CD4-positive, alpha-beta T cell treated with Interferon alpha-2 for 1 hour (primary cell): ENCODE measurements around the gene SOX14.

ENCODE experiments used
- DNase-seq, 2 donors: peaks; one replicate each; pipeline ENCODE4 v3.0.0-alpha.2; 2020 to 2022

SOX14 gene

DNA sequence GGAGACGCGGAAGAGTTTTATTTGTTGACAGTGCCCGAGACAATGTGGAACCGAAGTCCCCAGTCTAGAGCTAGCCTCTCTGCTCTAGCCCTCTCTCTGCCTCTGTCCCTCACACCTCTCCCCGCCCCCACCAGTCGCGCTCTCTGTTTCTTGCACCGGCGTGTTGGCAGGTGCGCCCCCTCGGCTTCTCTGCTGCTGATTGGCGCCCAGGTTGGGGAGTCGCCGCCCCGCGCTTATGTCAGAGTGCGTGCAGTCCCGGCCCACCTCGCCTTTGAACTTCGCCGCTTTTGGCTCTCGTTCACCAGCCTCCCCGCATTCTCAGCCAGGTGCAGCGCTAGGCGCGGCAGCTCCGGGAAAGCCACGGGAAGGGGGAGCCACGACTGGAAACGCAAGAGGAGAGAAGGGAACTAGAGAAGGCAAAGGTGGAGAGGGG is at the start of gene SOX14:
TSS of gene SOX14 (plus strand) at position 315 of the 433 bp plus-strand sequence. CDS start 470 bp downstream, outside the sequence.
- no peak for DNase-seq

DNA sequence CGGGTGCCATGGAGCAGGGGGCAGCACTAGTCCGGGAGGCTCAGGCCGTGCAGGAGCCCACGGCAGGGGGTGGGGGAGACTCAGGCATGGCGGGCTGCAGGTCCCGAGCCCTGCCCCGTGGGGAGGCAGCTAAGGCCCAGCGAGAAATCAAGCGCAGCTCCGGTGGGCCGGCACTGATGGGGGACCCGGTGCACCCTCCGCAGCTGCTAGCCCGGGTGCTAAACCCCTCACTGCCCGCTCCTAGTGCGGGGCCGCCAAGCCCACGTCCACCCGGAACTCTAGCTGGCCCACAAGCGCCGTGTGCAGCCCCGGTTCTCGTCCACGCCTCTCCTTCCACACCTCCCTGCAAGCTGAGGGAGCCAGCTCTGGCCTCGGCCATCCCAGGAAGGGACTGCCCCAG is 49.6 kb upstream of the SOX14 start:
- no peak for DNase-seq

DNA sequence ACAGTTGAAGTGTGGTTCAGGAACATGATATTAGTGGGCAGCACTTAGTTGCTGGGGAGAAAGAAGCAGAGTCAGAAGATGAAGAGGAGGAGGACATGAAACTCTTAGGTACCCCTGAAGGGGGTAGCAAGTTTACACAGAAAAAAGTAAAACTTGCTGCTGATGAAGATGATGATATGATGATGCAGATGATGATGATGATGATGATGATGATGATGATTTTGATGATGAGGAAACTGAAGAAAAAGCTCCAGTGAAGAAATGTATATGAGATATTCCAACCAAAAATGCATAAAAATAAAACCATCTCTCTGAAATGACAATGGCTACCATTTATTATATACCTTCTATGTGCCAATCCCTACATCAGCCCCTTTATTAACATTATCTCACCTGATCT is 39.9 kb upstream of the SOX14 start:
- no peak for DNase-seq

DNA sequence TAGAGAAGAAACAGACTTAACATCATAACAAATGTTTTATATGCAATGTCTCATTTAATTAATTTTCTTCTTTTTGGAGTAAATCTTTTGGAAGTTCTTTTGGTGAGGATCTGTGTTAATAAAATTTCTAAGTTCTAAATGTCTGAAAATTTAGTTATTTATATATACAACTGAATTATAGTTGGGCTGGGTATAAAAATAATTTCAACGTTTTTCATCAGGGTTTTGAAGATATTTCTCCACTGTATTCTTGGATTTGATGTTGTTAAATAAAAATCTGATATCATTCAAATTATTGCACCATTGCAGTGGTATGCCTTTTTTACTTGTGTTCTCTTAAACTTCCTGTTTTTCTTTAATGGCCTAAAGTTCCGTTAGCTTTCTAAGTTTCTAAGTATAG is 26.9 kb upstream of the SOX14 start:
- DNase-seq: no peak

DNA sequence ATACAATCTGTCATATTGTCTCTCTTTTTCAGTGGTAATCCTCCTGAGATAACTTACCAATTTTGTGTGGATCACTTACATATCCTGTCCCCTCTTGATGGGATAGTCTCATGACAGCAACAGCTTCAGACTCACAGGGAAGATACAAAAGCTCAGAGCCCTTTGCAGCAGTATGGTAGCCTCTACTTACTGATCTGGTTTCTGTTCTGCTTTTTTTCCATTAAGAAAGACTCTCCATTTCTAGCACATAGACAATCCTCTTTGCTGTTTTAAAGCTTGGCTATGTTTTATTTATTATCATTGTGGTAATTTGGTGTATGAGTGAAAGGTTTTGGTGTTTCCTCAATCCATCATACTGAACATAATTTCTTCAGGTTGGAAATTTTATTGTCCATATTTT is 25.4 kb upstream of the SOX14 start:
- no peak for DNase-seq

DNA sequence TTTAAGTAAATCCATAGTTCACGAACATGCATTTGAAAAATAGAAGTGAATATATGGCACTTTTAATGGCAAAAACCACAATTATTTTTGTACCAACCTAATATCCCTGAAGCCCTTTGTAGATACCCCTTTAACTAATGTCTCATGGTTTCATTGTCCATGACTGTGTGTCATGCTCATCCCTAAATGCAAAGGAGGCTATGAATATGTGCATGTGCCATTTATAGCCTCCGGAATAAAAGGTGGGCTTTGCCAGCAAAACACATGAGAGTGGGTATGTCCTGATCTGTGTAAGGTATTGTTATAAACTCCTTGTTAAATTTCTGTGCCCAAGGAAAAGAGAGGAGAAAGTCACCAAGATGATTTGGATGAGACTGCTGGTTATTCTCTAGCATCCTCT is 20.5 kb upstream of the SOX14 start:
- no peak for DNase-seq

DNA sequence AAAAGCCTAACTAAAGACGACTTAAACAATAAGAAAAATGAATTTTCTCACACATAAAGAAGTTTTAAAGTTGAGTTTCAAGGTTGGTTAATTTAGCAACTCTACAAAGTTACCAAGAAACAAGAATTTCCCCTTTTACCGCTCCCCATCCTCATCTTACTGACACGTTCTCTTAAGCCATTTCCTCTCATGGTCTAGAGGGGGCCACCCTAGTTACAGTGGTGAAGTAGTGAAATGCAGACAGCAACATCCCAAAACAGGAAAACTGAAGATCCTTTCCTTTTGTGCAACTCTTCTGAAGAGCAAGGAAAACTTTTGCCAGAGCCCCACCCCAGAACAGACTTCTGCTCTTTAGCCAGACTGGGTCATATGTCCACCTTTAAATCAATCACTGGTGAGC is 17.3 kb upstream of the SOX14 start:
- DNase-seq: no peak

DNA sequence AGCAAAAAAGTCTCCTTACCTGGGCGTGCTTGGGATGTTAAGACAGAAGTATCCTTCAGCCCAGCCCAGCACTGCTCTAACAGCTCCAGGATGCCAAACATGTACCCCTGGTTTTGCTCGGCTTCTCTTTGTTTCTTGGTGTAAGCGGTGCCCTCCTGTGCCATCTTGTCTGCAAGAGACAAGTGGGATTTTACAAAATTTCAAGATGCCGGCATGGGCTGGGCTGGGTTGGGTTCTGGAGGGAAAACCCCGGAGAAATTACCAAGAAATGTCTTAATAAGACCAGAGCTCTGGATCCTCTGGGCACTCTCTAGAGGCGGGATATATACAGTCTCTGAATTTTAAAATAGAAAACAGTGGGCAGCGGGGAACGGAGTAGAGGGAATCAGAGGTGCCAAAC is 4.6 kb upstream of the SOX14 start:
- no peak for DNase-seq

DNA sequence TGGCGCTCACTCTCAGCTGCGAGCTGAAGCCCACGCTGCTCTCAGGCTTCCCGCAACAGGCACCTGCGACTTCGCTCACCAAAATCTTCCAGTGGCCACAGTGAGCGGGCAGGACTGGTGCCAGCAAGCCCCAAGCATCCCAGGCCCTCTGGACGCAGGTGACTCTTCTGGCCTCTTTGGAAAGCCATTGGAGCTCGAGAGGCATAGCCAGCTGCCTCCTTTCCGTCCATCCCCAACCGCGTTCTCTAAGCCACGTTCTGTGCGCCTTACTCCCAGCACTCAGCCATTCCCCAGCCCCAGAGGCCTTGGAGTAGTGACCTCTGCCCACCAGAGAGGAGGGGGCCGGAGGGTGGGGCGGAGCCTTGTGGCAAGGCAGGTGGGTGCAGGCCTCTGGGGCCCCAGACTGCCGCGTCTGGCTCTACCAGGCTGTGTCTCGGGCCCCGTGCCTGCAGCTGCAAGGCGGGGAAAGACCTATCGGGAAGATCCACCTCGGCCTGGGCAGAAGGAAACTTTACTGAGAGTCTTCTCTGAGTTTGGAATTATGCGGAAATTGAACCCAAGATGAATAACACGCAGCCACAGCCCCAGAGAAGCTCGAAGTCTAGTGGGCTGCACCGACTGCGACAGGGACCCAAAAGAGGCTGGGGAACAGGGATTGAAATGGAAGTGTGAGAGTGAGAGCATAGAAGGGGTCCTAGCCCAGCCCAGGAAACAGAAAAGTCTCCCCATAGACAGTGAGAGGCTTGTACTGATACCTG is 3.6 kb upstream of the SOX14 start:
- no peak for DNase-seq

DNA sequence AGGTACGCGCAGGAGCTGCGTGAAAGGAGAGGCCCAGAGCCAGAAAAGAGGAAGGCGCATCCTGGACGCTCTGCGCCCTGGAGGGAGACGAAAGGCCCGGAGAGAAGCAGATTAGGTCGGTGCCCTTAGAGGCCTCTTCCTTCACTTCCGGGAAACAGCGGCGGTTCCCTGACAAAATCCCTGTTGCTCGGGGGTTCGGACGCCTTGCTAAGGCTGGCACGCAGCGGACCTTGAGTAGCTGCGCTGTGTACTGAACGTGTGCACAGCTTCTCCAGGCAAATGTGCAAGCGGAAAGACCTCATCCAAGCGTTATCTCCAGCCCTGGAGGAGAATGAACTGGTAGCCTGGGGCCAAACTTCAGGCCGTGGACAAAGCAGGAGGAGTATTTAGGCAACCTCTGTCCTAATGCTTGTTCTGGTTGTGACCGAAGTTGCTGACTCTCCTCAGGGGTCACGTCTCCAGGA is 3.0 kb upstream of the SOX14 start:
- no peak for DNase-seq

DNA sequence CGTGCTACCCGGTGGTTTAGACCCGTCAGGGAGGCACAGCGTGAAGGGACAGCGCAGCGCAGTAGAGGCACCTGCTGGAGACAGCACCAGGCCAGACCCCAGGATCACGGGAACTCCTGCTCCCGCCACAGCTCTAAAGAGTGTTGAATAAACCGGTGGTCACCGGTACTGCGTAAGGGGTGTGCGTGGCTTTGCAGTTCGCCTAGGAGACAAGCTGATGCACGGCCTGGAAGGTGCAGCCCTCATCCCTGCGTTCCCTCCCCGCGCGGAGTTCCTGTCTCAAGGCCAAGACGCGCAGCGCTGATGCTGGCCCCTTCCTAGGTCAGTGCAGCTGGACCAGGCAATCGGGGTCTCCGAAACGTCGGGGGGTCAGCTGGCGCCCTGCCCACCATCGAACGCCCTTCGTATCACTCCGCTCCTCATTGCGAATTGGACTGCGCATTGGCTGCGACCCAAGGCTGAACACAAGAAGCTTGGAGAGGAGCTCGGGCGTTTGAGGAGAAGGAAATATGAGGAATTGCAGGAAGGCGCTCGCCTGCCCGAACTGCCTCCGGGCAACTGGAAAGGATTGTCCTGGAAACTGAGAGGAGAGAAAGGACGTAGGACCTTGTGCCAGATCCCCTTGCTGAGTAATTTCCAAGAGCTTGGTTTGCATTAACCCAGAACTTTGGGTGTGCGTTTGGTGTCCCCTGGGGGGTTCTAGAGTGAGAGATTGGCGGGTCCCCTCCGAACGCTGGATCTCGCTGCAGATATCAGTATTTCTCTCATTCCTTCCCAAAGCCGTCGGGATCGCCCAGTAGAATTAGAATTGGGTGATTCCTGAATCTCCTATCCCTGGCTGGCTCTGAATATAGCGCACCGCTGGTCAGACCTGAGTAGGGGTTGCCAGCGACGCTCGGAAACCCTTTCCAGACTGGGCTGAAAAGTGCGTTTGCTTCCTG is 2.3 kb upstream of the SOX14 start:
- no peak for DNase-seq

DNA sequence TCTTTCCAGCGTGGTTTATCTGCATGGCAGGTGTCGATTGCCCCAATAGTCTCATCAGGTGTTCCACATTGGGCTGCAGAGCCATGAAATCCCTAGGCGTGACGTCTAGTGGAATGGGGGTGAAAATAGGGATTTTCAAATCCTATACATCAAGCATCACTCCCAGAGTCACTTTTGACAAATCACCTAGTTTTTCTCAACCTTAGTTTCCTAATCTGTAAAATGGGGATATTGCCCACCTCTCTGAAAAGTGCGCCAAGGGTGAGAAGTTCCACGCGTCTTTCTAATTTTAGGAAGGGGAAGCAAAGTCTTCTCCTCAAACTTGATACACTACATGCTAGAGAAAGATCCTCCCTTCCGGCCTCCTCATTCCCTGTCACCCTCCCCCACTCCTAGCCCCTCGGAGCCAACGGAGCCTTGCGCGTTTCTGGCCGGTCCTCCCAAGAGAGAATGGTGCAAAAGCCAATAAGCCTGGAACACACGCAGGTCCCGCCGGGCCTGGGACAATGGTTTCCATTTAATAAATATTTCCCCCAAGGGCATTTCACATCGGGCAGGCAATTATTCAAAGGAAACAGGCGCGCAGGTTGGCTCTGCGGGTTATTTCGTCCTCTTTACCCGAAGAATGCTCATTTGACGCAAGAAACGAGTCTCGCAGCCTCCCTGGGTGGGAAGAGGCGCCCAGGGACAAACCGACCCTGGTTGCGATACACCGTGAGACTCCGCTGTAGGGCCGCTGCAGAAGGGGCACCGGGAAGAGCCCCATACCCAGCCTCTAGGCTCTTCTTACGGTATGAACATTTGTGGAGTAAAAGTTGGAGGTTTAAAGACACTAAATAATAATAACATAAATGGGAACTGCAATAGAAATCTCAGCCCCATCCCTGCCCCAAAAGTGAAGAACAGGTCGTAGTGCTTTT is 1.2 kb upstream of the SOX14 start:
- DNase-seq: no peak

DNA sequence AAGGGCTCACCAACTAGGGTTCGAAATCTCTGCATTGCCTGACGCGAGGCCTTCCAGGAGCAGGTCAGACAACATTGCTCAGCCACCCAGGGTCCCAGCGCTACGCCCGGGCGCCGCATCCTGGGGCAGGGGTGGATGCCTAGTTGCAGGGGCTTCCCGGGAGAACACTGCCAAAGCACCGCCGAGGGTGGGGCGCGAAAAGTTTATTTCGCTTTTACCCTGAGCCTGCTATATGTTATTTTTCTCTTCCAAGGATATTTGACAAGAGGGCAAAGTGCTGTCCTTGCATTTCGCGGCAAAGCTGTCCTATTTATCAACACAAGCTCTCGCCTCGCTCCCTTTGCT is 549 bp upstream of the SOX14 start:
- no peak for DNase-seq

DNA sequence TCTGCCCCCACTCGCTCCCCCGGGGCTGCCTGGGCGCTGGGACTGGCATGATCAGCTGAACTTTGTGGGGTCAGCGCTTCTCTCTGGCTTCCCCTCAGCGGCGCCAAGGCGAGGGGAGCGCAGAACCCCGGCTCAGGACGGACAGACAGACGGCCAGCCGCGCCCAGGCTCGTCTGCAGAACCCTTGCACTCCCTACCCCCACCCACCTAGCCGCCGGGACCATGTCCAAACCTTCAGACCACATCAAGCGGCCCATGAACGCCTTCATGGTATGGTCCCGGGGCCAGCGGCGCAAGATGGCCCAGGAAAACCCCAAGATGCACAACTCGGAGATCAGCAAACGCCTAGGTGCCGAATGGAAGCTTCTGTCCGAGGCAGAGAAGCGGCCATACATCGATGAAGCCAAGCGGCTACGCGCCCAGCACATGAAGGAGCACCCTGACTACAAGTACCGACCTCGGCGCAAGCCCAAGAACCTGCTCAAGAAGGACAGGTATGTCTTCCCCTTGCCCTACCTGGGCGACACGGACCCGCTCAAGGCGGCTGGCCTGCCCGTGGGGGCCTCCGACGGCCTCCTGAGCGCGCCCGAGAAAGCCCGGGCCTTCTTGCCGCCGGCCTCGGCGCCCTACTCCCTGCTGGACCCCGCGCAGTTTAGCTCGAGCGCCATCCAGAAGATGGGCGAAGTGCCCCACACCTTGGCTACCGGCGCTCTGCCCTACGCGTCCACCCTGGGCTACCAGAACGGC is 621 bp downstream of the SOX14 start:
- no peak for DNase-seq

DNA sequence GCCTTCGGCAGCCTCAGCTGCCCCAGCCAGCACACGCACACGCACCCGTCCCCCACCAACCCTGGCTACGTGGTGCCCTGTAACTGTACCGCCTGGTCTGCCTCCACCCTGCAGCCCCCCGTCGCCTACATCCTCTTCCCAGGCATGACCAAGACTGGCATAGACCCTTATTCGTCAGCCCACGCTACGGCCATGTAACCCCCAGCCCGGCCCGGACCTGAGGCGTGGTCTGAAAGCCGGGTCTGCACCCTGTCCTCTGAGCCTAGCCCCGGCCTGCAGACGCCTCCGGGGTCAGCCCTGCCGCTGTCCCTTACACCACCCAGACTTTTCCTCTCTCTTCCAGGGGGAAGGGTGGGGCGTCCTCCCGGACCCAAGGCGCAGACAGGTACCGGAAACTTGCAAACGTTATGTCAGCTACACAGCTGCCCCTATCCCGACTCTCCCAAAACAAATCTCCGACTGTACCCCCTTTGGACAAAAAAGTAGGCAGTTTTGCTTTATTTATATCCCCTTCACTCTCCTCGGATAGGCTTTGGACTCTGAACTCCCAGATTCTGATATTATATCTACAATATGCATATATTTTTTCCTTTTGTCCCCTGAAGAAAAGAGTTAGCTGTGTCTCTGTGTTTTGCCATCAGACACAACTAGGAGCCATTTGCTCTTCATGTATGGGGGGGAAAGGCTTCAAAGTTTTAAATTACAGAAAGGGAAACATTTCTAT is 1.4 kb downstream of the SOX14 start:
- no peak for DNase-seq

DNA sequence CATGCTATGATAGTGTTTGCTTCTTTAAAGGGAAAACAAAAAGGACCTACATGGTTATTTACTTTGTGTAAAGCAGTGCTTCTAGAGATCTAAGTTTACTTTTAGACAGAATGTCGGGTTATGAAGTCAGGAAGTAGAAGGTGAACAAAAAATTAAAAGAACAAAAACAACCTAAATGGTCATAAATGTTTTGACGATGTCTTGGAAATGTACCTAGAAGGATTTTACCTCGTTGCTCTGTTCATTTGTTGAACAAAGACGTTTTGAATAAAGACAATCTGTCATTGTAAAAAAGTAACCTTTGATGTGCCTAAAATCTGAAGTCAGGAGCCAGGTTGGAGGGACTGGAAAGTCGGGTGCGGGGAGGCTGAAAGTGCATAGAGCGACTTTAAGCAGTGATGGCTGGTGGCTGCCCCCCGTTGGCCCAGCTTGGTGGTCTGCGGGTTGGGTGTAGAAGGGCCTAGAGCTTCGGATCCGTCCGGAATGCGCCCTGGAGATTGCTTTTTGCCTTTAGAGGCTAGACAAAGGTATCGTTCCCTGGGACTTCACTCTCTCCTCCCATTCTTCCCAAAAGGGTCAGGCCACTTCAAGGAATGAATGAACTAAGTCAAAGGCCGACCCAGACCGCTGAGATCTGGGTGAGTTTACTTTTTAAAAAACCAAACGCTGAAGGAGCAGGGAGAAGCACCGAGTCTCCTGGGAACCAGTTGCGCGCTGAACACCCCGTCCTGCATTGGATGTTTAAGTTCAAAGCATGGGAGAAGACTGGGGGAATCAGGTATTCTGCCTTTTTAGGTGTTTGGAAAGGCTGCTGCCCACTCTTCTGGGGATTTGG is 2.1 kb downstream of the SOX14 start:
- DNase-seq: no peak

DNA sequence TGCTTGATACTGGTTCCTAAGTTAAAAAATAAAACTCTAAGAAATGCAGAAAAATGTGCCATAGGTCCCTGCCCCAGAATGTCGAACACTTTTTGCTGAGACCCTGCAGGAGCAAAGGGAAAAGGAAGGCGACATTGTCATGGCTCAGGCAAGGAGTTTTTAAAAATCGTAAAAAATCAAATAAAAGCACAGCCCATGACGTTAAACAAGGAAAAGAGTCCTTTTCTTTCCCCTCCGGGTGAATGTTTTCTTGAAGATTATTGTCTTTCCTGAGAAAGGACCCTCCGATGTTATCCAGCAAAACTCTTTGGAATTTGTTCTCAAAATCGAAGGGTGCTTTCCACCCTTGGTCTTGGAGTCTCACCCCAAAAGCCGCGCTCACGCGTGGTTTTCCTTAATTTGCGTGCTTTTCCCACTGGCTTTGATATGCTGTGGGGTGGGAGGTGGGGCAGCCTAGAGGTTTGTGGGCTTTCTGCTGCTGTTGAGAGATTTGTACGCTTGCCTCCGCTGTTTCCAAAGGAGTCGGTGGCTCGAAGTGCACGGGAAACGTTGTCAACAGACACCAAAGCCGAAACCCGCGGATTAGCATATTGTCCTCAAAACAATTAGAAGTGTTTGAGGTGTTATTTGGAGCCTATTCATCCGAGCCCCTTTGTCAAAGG is 2.9 kb downstream of the SOX14 start:
- no peak for DNase-seq

DNA sequence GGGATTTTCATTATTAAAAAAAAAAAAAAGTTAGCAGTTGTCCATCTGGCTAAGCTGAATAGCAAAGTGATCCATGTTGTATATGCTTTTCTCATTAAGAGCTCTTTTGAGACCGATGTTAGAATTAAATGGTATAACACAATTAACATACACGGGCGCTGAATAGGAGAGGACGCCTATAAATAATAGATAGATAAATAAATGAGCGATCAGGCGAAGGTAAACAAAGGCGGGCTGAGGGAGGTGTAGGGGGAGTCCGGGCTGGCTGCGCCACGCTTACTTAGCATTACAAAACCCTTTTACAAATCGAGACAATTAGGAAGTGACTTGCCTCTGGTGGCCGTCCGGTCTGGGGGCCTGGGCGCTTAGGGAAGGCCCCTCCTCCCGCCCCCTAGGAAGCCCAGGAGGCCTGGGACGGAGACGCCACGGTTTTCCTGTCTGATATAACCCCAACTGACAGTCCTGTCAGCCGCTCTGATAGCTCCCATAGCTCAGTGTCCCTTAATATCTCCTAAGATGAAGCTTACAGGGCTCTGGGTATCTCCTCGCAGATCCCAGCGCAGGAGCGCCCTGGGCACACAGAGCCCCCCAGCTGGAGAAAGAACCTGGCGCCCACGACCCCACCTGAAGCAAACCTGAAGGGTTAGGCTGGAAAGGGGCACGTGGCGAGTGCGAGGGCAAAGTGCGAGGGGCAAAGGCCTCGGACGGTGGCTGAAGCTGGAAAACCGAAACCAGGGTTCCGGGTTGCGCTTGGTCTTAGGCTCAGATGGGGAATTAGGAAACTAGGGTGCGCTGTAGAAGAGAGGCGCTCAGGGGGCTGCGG is 3.6 kb downstream of the SOX14 start:
- no peak for DNase-seq
